AG10803 (cell line): ENCODE results near the gene SMC1B.

Source experiments
- DNase-seq: peaks from one replicate; pipeline ENCODE4 v3.0.0; 2010; ENCODE audit warnings: low read depth
- H3K4me3 ChIP-seq: 2 replicates; pipeline ENCODE4 v1.5.1; 2011; ENCODE audit warnings: mild to moderate bottlenecking, low read length, control low read depth
- CTCF ChIP-seq: conservative IDR thresholded peaks from 2 replicates; pipeline ENCODE4 v1.5.1; 2011; ENCODE audit warnings: mild to moderate bottlenecking, low read length, control low read depth, inconsistent platforms

SMC1B gene

GRCh38 chr22:45424241-45424731, 10.9 kb upstream of the SMC1B start:
- no peak for DNase-seq
- H3K4me3 ChIP-seq = no peak overlapping the region
- TF ChIP-seq CTCF = no peak

- no peak overlapping the region for H3K4me3 ChIP-seq
- TF ChIP-seq CTCF = no peak
- no peak for DNase-seq
These were observed 10.1 kb upstream of the SMC1B start for GRCh38 chr22:45423524-45423923.

- TF ChIP-seq CTCF = no peak
- H3K4me3 ChIP-seq = no peak overlapping the region
- no peak for DNase-seq
These were observed 9.0 kb upstream of the SMC1B start for GRCh38 chr22:45422237-45422983.

GRCh38 chr22:45421349-45422055, 8.1 kb upstream of the SMC1B start:
- TF ChIP-seq CTCF = no peak
- H3K4me3 ChIP-seq = no peak overlapping the region
- no peak for DNase-seq

- H3K4me3 ChIP-seq = no peak overlapping the region
- no peak for DNase-seq
- no peak for TF ChIP-seq CTCF
These were observed 7.1 kb upstream of the SMC1B start for GRCh38 chr22:45420539-45420938.

- TF ChIP-seq CTCF = no peak
- DNase-seq = no peak
These were observed 6.6 kb upstream of the SMC1B start for GRCh38 chr22:45420011-45420410.

GRCh38 chr22:45418770-45419138, 5.4 kb upstream of the SMC1B start:
- H3K4me3 ChIP-seq = no peak overlapping the region
- no peak for DNase-seq
- TF ChIP-seq CTCF = no peak

More at GRCh38 chr22:45420011-45420410, 6.6 kb upstream of the SMC1B start:
- H3K4me3 ChIP-seq = no peak overlapping the region
